GM08714 (cell line): ENCODE data around the gene FAAH.
A peak's percentile ranks its signal among the peaks of the same experiment; 100 is the strongest.

Experiments used
- H3K4me3 ChIP-seq: fragments of 200-500 bp; sonication (Bioruptor generic); 2 replicates; pipeline ENCODE4 v1.5.1; 2014; ENCODE audit warnings: mild to moderate bottlenecking, low read length, inconsistent platforms
- ZNF274 ChIP-seq: IDR thresholded peaks from 2 replicates; pipeline ENCODE4 v1.6.1; 2012; ENCODE audit warnings: mild to moderate bottlenecking, low read depth, low read length

Gene FAAH

GRCh38 chr1:46424730-46425129 lies 30.6 kb downstream of the FAAH start:
- TF ChIP-seq ZNF274 = no peak
- no peak overlapping the region for H3K4me3 ChIP-seq

- no peak for TF ChIP-seq ZNF274
- H3K4me3 ChIP-seq = no peak overlapping the region
Measured at GRCh38 chr1:46425726-46426125, 31.6 kb downstream of the FAAH start.

- no peak for TF ChIP-seq ZNF274
- H3K4me3 ChIP-seq = no peak overlapping the region
Measured at GRCh38 chr1:46427541-46427940, 33.4 kb downstream of the FAAH start.

GRCh38 chr1:46429436-46429835 lies 35.3 kb downstream of the FAAH start:
- TF ChIP-seq ZNF274 = no peak
- no peak overlapping the region for H3K4me3 ChIP-seq

GRCh38 chr1:46431695-46432094 lies 37.6 kb downstream of the FAAH start:
- no peak for TF ChIP-seq ZNF274
- no peak overlapping the region for H3K4me3 ChIP-seq

- TF ChIP-seq ZNF274 = no peak
- no peak overlapping the region for H3K4me3 ChIP-seq
Measured at GRCh38 chr1:46432781-46433327, 38.7 kb downstream of the FAAH start.

GRCh38 chr1:46434358-46434757 lies 40.2 kb downstream of the FAAH start:
- no peak for TF ChIP-seq ZNF274
- H3K4me3 ChIP-seq = no peak overlapping the region

- no peak for TF ChIP-seq ZNF274
- no peak overlapping the region for H3K4me3 ChIP-seq
Measured at GRCh38 chr1:46436844-46437243, 42.7 kb downstream of the FAAH start.

GRCh38 chr1:46437723-46438122 lies 43.6 kb downstream of the FAAH start:
- H3K4me3 ChIP-seq = no peak overlapping the region
- TF ChIP-seq ZNF274 = no peak

GRCh38 chr1:46438346-46438745 lies 44.2 kb downstream of the FAAH start:
- no peak for TF ChIP-seq ZNF274
- H3K4me3 ChIP-seq = no peak overlapping the region

GRCh38 chr1:46440478-46440877 lies 46.4 kb downstream of the FAAH start:
- TF ChIP-seq ZNF274 = no peak
- H3K4me3 ChIP-seq = no peak overlapping the region

- no peak for TF ChIP-seq ZNF274
- H3K4me3 ChIP-seq = peak overlapping the region; percentile 12; the same call in 1 of the 2 replicates
Measured at GRCh38 chr1:46442317-46443161, 48.4 kb downstream of the FAAH start.

GRCh38 chr1:46444466-46444865 lies 50.3 kb downstream of the FAAH start:
- no peak for TF ChIP-seq ZNF274
- H3K4me3 ChIP-seq = no peak overlapping the region

- no peak overlapping the region for H3K4me3 ChIP-seq
- no peak for TF ChIP-seq ZNF274
Measured at GRCh38 chr1:46445773-46446256, 51.7 kb downstream of the FAAH start.
